Right renal cortex interstitium (tissue), 3 donors: ENCODE measurements around the gene IMMP2L. TPM values are rescaled to one million over a fixed set of nuclear protein-coding genes. Genes with fewer than 3 reads are reported as not detected.

Experiments
- DNase-seq, 3 donors: peaks; one replicate each; pipeline ENCODE4 v3.0.0-alpha.2; 2013; ENCODE audit warnings: low read depth in 3 of 3, low spot score in 2 of 3
- polyA plus RNA-seq, 3 donors: library from polyadenylated mRNA; unstranded; fragments of 120-200 nt; gene quantifications; one replicate each; pipeline ENCODE4 v1.2.1, GENCODE V29; 2013; ENCODE audit not compliant: insufficient read length in 3 of 3

IMMP2L gene
- polyA plus RNA-seq, 3 donors: 34.9 to 48.2 (median 45.7) TPM

GRCh38 chr7:110645060-110645459 lies 917.2 kb downstream of the IMMP2L start:
- no peak for DNase-seq

- DNase-seq: no peak
Measured at GRCh38 chr7:110637252-110637651, 925.0 kb downstream of the IMMP2L start.

- no peak for DNase-seq
Measured at GRCh38 chr7:110633313-110633712, 929.0 kb downstream of the IMMP2L start.

- DNase-seq: no peak
Measured at GRCh38 chr7:110626414-110626813, 935.9 kb downstream of the IMMP2L start.

GRCh38 chr7:110625294-110625693 lies 937.0 kb downstream of the IMMP2L start:
- DNase-seq: no peak

- DNase-seq: no peak
Measured at GRCh38 chr7:110623436-110623835, 938.9 kb downstream of the IMMP2L start.

- DNase-seq: no peak
Measured at GRCh38 chr7:110621289-110621688, 941.0 kb downstream of the IMMP2L start.

GRCh38 chr7:110620110-110620735 lies 942.1 kb downstream of the IMMP2L start:
- DNase-seq: no peak
